Stimulated activated CD8-positive, alpha-beta memory T cell treated with anti-CD3 and anti-CD28 coated beads, Interleukin-7, amount 100 ng/mL, for 48 hours (primary cell): ENCODE data around the gene SEPHS2.
"Not testable (repeated sequence)": the region's sequence is repeated elsewhere in the genome, so short reads cannot be mapped to it uniquely, and the experiment has no call there.

Experiments used
- DNase-seq, 2 donors: peaks; one replicate each; pipeline ENCODE4 v3.0.0-alpha.2; 2020; ENCODE audit warnings: low read depth in 1 of 2; ENCODE audit errors: extremely low read depth in 1 of 2

The SEPHS2 gene

DNA sequence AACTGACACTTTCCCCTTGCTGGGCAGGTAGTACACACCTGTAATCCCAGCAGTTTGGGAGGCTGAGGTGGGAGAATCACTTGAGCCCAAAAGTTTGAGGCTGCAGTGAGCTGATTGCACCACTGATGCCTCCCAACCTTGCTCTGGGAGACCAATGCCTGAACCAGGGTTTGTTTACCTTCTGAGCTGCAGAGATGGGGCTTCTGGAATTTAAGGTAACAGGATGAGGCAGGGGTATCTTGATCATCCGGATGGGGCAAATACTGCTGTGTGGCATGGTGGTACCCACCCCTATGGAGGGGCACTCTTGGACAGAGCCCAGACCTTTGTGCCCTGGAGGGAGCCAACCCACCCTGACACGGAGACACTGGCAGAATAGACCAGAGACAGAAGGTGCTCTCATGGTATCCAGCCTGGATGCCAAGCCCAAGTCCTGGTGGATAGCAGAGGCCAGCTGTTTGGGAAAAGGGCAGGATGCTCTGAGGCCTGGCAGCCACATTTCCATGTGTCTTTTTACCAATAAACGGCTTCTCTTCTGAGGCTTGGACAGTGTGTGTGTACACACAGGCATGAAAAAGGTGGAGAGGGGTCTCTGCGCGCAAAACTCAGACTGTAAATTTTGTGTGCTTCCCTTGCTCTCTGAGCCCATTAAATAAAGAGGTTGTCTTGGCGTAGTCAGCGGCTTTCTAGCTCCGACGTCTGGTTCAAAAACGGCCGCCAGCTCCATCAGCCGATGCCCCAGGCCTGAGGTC, 46.1 kb downstream of the SEPHS2 start:
- DNase-seq = no peak

DNA sequence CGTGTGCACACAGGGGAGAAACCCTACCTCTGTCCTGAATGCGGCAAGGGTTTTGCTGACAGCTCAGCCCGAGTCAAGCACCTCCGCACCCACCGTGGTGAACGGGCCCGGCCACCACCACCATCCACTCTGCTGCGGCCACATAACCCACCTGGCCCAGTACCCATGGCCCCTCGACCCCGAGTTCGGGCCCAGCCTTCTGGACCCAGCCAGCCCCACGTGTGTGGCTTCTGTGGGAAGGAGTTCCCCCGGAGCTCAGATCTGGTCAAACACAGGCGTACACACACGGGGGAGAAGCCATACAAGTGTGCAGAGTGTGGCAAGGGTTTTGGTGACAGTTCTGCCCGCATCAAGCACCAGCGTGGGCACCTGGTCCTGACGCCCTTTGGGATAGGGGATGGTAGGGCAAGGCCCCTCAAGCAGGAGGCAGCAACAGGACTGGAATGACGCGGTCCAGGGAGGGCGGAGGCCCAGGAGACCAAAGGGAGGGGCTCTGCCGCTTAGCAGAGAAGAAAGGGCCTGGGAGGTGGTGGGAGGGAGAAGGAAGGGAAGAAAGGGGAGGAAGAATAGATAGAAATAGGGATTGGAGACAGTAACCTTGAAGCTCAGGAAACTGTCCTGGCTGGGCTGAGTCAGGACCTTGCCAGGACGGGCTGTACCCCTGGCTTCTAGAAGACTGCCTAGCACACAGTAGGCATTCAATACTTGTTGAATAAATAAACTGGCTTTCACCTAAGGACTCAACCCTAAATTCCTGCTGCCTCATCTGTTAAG, 46.8 kb downstream of the SEPHS2 start:
- no peak for DNase-seq

DNA sequence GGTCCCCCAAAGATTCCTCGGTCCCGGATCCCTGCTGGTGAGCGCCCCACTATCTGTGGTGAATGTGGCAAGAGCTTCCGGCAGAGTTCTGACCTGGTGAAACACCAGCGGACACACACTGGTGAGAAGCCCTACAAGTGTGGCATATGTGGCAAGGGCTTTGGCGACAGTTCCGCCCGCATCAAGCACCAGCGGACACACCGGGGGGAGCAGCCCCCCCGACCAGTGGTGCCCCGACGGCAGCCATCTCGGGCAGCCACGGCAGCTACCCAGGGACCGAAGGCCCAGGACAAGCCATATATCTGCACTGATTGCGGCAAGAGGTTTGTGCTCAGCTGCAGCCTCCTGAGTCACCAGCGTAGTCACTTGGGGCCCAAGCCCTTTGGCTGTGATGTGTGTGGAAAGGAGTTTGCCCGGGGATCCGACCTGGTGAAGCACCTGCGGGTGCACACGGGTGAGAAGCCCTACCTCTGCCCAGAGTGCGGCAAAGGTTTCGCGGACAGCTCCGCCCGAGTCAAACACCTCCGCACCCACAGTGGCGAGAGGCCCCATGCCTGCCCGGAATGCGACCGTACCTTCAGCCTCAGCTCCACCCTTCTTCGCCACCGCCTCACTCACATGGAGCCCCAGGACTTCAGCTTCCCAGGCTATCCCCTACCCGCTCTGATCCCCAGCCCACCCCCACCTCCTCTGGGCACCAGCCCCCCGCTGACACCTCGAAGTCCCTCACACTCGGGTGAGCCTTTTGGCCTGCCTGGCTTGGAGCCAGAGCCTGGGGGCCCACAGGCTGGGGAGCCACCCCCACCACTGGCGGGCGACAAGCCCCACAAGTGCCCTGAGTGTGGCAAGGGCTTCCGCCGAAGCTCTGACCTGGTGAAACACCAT, 47.7 kb downstream of the SEPHS2 start:
- no peak for DNase-seq

- no peak for DNase-seq
Measured at GRCh38 chr16:30397056-30397455, 48.6 kb downstream of the SEPHS2 start.

DNA sequence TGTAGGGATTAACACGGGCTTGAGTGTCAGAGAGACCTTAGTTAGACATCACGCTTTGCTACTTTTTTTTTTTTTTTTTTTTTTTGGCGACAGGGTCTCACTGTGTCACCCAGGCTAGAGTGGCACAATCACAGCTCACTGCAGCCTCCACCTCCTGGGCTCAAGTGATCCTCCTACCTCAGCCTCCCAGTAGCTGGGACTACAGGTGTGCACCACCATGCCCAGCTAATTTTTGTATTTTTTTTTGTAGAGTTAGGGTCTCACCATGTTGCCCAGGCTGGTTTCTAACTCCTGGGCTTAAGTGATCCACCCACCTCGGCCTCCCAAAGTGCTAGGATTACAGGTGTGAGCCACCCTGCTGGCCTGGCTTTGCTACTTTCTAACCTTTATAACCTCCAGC, 49.0 kb downstream of the SEPHS2 start:
- not testable (repeated sequence) for DNase-seq

GRCh38 chr16:30395992-30396585, 49.6 kb downstream of the SEPHS2 start:
- DNase-seq = no peak

DNA sequence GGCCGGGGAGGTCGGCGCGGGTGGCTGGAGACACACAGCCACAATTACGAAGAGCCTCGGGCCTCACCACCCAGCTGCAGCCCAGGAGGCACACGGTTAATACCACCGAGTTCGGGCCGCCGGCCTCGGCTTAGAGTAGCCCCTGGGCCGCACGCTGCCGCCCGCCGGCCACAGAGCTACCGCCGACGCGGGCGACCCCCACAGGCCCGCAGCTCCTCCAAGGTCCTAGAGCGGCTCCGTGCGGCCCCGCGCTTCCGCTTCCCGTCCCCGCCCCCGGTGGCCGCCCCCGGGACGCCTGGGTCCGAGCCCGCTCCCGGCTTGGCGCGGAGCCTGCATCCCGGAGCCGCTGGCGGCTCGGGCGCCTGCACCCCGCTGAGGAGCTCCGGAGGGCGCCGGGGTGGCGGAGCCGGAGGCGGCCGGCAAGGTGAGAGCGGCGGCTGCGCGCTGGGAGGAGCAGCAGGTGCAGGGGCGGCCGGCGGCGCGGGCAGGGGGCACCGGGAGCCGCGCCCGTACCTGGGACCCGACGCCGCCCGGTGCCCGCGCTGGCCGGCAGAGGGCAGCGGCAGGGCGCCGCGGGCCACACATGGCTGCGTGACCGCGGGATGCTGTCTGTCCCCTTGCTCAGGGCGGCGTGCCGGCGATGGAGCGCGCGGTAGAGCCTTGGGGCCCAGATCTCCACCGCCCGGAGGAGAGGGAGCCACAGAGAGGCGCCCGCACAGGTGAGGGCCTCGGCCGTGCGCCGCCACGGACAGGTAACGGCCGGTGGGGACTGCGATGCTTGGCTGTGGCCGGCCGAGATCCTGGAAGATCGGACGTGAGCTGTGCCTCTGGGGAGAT, 50.3 kb downstream of the SEPHS2 start, which contains the start of gene ZNF48:
Gene ZNF48 (plus strand): TSS at position 266 of the 837 bp plus-strand sequence. CDS start 375 bp downstream, at position 641.
- no peak for DNase-seq

DNA sequence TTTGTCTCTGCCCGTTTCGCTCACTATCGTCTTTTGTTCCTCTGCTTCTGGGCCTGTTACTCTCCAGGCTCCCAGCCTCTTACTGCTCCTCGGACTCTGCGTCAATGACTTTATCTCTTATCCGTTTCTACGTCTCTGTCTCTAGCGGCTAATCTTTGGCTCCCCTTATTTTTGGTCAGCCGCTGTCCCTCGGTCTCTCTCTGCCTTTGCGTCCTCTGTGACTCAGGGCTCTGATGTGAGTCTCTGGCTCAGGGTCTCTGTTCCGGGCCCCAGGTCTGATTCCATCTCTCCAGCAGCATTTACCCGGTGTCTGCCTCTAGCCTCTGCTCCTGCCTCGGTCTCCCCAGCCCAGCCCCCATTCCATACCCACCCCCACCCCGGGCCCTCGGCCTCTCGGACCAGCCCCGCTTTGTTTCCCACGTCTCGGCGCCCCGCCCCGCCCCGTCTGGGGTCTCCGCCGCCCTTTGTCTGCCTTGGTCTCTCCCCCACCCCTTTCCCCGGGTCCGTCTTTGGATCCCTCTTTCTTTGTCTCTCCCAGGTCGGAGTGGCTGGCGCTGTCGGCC, 51.0 kb downstream of the SEPHS2 start:
- no peak for DNase-seq
